HG03354 (cell line): ENCODE results near the gene GLB1L.
A peak's percentile ranks its signal among the peaks of the same experiment; 100 is the strongest.
"Not testable (repeated sequence)": the region's sequence is repeated elsewhere in the genome, so short reads cannot be mapped to it uniquely, and the experiment has no call there.

ENCODE experiments used
- ATAC-seq: cut with Tn5 transposase; IDR thresholded peaks from one replicate; pipeline ENCODE4 v1.9.1; 2021; ENCODE audit warnings: mild to moderate bottlenecking; ENCODE audit not compliant: unreplicated experiment, poor library complexity, severe bottlenecking

Gene GLB1L

DNA sequence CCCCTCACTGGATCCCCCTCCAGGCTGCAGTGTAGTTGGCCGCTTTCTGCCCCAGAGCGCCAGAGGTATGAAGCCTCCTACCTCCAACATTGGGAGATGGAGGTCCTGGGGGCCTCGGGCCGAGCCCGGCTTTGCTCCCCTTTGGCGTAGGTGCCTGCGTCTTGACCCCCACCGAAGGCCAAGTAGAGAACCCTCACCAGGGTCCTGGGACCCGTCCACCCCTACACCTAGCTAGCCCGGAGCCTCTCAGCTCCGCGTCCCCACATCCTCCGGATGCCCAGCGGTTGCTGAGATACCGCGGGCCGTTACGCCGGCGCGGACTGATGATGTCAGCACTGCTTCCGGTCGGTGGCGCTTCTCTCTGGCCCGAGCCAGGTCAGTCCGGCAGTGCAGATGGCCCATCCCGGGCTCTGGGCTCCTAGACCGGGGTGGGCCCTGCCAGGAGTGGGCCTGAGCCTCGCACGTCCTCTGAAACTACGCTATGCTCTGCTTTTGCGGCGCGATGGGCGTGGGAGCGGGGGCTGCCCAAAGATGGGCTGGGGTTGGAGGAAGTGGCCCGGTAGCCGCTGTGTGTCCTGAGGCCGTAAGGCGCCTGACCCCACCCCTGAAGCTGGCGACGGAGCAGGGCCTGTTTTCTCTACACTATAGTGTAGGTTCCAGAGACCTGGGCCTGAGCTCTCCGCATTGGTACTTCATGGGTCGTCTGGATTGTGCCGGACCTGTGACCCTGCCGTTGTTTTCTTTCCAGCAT lies at the start of gene GLB1L, which contains the start of gene STK16:
GLB1L (minus strand) TSS at position 297 of the 751 bp plus-strand sequence. CDS start 1,871 bp downstream, outside the sequence.
STK16 (plus strand) TSS at position 332 of the 751 bp plus-strand sequence. CDS start 521 bp downstream, outside the sequence.
- ATAC-seq, result peak; percentile 72

DNA sequence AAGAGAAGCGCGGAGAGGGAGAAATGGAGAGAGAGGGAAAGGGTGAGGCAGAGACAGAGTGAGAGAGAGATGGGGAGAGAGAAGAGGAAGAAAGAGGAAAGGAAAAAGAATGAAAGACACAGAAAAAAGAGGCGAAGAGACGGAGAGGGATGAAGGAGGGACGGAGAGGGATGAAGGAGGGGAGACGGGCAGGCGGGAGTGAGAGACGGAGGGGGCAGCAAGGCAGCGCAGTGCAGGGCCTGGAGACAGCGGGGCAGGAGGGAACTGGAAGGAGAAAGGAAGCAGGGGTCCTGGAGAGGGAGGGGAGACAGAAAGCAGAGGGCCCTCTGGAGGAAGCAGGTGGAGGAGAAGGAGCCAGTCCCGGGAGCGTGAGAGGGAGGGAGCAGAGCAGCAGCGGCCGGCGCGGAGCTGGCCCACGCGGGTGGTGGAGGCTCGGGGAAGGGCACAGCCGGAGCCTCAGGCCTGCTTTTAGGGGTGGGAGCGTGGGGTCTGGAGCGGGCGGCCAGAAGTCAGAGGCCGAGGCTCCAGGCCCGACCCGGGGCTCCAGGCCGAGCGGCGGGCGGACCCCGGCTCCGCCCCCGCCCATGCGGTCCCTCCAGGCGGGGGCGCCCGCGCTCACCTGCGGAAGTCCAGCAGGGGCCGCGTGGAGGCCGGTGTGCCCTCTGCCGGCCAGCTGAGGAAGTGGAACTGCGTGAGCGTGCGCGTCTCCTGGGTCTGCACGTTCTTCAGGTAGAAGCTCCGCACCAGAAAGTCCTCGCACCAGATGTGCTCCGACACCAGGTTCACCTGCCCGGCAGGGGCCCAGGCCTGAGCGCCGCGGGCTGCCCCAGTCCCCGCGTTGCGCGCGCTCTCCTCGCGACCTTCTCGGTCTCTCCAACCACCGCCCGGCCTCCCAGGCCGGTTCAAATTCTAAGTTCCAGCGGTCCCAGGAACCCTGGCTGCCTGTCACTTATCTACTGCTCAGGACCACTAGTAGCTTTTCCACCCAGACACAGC lies 49.4 kb upstream of the GLB1L start:
- ATAC-seq, result peak; percentile 89

DNA sequence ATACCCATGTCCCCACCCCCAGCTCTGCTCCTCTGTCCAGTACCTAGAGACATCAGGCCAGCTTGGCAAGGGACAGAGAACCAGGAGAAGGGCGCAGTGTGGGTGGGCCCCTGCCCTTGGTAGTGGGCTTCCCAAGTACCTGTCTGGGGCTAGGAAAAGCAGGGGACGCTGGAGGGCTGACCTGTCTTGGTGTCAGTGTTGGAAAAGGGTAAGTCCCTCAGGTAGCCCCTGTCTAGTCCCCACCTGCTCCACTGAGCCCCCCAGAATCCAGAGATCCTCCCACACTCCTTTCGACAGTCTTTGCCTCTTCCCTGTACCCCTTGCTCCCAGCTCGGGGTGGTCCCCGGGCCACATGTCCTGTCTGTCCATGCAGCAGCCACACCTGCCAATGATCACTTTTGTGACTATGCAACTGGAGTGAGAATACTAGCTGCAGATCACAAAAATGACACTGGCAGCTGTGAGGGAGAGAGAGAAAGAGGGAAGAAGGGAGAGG lies 48.5 kb upstream of the GLB1L start:
- ATAC-seq, result no peak

DNA sequence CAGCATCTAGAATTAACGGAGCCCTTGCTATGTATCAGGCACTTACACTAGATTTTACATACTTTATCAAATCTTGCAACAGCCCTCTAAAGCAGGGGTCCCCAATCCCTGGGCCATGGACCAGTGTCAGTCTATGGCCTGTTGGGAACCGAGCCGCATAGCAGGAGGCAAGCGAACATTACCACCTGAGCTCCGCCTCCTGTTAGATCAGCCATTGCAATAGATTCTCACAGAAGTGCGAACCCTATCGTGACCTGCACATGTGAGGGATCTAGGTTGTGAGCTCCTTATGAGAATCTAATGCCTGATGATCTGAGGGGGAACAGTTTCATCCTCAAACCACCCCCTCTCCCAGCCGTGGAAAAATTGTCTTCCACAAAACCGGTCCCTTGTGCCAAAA lies 47.4 kb upstream of the GLB1L start:
- no peak for ATAC-seq

DNA sequence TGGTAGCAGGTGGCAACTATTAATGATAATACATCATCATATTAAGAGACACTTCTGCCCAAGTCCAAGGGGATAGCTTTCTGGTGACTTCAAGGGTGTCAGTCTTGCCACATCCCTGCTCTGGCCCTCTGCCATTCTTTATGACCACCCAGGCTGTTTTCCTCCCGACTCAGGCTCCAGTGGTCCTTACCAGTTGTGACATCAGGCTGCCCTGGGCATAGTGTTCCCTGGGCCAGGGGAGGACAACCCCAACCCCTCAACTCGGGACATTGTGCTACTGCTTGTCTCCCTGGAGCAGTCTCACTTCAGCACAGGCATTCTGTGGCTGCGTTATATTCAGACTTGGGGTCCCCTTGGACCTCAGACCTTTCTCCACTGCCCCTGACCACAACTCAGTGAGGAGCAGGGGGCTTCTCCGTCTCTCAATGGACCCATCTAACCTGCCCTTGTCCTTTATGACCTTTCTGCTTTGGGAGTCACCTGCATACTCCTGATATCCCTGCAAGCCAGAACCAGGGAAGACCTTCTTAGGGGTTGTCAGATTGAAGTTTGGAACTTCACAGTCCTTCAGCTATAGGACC lies 46.8 kb upstream of the GLB1L start:
- ATAC-seq, result no peak

DNA sequence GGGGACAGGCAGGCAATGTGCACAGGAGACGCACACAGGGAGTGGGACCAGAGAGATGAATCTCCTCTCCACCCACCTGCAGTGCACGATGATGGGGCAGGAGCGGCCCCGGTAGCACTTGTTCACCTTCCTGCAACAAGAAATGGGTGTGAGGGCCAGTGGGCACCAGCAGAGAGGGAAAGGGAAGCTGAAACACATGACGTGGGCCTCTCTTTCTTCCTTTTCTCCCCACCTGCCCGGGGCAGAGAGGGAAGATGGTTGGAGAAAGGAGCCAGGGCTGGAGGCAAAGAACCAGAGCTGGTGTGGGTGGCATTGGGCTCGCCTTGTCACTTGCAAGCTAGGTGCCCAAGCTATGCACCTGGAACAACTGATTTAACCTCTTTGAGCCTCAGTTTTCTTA lies 46.1 kb upstream of the GLB1L start:
- ATAC-seq, result no peak

DNA sequence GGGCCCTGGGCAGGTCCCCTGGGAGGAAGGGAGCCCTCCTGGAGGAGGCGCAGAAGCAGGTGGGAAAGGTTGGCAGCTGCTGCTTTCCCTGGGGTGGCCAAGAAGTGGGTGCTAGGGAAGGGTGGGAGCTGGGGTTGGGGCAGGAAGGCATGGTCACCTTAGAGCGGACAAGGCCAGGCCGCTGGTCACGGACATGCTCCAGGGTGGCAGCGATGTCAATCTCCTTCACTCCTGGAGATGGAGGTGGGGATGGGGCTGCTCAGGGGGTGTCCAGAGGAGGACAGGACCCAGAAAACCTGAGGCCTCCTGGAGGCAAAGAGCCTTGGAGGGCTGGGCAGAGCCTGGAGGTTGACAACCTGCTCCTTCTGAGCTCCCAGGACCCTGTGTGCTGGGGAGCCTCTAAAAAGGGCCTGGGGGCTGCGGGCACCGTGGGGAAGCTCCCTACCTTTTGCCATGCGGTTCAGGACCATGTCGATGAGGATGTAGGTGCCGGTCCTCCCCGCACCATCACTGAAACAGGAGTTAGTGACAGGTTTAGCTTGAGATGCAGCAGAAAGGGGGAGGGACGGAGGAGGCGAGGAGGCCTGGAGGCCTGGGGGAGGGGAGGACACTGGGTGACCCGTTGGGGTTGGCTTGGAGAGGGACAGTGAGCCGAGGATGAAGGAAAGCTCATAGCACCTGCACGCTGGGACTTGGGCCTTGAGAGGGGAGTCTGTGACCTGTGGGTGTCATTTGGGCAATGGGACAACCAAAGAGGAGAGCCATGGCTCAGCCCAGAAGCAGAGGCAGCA lies 45.3 kb upstream of the GLB1L start:
- no peak for ATAC-seq

DNA sequence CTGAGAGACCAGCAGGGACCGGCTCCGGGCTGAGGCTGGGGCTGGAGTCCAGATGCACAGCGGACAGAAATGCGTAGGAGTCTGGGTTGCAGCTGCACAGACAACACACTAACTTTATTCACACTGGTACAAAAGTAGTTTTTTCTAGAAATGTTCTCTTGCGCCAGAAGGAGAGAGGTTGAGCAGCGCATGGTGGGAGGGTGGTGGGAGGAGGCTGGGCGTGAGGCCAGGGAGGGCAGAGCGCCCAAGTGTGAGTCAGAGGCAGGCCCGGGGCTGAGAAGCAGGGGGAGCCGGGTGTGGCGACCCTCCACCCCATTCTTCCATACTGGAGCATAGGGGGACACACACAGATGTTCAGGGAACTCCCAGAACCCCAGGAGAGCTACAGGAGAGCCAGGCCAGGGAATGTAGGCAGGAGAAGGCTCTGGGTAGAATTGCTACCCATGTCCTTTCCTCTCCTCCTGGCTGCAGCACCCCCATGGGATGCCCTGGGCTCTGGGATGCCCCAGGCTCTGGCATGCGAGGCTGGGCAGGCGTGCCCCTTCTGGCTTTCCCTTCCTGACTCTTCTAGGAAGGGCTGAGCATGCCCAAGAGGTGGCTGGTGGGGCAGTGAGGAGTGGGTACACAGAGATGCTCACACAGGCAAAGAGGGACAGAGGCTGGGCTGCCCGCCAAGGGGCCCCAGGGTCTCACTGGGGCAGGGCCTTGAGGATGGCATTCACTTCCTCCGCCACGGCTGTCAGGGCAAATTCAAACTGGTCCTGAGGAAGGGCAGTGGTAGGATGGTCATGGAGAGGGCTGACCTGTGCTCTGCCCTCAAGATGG lies 44.5 kb upstream of the GLB1L start:
- ATAC-seq, result no peak

DNA sequence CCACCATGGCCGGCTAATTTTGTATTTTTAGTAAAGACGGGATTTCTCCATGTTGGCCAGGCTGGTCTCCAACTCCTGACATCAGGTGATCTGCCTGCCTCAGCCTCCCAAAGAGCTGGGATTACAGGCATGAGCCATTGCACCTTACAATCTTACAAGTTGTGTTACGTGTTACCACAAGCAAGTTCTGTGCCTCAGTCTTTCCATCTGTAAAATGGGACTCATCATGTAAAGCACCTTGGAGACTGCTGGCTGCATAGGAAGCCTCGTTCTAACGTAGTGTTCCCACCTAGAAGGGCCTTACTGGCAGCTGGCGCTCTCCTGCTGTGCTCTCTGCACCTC lies 43.9 kb upstream of the GLB1L start:
- no peak for ATAC-seq

DNA sequence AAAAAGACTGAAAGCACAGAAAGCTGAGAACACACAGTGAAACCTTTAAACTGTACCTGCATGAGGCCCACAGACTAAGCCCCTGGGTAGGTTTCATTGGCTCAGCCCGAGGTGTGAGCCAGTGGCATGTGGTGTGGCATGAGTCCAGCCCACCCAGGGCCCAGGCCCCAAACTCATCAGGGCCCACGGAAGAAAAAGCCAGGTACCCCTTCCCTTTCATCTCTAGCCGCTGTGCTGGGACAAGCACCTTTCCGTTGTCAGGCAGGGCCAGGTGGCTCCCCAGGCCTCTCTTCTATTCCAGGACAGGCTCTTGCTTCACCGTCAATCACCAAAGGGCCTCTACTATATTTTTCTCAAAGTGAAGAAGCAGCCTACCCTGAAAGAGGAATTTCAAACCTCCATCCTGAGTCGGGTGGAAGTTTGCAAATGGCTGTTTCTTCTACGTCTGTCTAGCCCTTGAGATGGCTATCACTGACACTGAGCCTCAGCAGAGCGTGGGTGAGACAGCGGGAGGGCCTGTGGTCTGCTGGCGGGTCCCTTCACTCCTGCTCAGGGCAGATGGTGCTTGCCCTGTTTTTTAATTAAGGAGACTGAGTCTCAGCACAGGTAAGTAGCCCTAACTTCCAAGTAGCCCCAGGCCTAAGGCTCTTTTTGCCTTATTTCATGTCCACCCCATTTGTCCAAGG lies 42.5 kb upstream of the GLB1L start:
- ATAC-seq, result no peak

DNA sequence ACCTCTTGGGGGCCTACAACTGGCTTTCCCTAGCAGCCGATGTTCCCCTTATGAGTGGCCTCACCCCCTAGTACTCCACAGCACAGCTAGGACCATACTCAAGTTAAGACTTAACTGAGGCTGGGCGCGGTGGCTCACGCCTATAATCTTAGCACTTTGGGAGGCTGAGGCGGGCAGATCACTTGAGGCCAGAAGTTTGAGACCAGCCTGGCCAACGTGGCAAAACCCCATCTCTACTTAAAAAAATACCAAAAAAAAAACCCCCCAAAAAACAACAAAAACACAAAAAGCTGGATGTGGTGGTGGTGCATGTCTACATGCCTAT lies 41.8 kb upstream of the GLB1L start:
- not testable (repeated sequence) for ATAC-seq

DNA sequence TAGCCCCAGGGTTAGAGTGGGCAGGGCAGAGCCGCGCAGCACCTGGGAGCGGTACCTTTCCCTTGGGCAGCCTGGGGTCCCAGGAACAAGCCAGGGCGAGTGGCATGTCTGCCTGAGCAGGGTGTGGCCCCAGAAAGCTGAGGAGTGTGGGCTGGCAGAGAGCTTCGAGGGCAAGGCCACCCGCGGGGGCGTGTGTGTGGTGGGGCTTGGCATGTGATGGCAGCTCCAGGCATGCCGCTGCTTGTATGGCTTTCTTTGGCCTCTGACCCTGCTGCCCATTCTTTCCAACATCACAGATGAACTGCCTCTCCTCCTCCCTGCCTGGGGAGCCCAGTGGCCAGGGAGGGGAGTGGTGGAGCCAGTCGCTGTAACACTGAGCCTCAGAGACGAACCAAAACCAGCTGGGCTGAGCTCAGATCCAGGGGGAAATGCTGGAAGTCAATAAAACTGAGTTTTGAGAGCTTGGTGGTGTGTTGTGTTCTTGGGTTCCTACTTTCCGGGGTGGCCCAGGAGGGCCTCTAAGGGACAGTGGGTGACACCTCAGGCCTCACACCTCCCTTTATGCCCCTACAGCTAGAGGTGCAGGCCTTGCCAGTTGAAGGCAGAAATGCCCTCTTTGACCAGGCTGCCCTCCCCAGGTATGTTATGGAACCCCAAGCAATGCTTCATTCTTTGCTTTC lies 41.3 kb upstream of the GLB1L start:
- no peak for ATAC-seq

DNA sequence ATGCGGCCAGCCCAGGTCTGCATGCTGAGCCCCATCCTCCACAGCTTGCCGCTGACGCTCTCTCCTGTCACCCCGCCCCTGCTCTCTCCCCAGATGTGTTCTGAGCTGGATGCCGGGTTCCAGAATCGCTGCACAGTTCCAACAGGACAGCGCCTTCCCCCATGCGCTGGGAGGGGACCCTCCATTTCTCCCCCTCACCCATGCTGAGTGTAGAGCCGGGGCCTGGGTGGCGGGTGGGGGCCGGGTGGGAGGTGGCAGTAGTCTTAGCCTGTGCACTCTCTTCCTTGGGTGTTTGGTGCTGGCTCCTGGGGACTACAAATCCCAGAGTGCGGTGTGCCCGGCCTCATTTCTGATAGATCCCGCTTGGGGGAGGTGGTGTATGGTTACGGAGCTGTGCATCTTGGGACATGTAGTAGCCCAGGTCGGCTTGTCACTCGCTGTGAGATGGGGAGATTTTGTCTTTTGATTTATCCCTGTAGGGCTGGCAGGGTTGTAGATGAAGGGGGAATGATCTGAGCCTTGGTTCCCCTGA lies 40.7 kb upstream of the GLB1L start:
- no peak for ATAC-seq

DNA sequence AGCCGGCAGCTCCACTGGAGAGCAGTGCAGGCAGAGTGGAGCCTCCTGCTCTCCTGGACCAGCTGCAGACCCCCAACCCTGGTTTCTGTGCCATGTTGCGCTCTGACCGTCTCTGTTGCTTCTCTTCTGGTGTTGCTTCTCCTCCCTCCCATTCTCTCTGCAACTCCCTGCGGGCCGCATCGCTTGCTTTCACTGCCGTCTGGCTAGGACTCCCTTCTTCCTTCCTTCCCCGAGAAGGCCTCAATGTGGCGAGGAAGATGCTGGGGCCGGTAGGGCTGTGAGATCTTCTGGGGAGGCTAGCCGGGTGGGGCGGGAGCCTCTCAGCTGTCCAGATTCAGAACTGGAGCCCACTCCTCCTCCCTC lies 40.1 kb upstream of the GLB1L start:
- no peak for ATAC-seq

DNA sequence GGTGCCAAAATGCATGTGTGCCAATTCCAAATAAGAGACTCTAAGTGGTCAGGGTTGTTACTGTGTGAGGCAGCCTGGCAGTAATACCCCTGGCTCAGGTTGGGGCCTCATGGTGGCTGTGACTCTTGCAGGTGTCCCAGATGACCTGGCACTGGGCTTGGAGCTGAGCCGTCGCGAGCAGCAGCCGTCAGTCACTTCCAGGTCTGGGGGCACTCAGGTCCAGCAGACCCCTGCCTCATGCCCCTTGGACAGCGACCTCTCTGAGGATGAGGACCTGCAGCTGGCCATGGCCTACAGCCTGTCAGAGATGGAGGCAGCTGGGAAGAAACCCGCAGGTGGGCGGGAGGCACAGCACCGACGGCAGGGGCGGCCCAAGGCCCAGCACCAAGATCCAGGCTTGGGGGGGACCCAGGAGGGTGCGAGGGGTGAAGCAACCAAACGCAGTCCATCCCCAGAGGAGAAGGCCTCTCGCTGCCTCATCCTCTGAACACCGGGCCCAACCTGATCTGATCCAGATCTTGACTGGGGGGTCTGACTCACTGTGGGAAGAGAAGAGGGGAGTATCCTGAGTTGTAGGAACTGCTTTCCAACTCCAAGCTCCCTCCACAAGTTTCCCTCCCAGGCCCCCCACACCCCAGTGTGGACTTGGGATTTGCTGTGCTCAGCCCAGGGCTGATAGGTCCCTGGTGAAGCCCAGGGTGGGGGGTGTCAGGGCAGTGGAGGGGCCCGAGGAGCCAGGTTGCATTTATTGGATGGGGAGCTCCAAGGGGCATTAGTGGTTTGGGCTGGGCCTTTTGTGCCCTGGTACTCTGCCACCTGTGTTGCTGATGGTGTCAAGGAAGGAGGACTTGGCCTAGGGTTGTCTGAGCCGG lies 39.5 kb upstream of the GLB1L start:
- no peak for ATAC-seq

DNA sequence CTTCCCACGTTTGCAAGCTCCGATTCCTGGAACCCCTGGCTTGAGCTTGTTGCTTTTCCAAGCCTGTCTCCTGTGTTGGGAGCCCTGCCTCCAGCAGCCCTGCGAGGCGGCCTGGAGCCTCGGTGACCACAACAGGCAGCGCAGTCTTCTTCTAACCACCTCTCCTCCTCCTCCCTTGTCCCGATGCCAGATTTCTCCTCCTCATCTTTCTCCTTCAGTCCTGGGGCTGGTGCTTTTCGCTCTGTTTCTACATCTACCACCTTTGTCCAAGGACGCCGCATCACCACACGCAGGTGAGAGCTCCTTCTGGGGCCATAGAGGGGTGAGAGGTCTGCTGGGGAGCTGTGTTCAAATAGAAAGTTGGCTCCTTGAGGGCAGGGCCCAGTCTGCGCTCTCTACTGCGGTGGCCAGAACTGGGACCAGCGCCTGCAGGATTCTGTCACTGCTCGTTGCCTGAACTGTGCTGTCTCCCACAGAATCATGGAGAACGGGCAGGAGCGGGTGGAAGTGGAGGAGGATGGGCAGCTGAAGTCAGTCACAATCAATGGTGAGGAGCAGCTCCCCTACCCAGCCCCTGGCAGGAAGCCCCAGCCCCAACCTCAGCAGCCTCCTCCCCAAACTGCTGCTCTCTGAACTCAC lies 37.8 kb upstream of the GLB1L start:
- ATAC-seq, result no peak
